GM12801 (cell line): Measurements from ENCODE around the gene TEKT5.

Source experiments
- CTCF ChIP-seq: IDR thresholded peaks from one replicate; pipeline ENCODE4 v1.5.1; 2011; ENCODE audit warnings: control low read depth; ENCODE audit not compliant: insufficient read length; ENCODE audit errors: extremely low read depth

Gene TEKT5

DNA sequence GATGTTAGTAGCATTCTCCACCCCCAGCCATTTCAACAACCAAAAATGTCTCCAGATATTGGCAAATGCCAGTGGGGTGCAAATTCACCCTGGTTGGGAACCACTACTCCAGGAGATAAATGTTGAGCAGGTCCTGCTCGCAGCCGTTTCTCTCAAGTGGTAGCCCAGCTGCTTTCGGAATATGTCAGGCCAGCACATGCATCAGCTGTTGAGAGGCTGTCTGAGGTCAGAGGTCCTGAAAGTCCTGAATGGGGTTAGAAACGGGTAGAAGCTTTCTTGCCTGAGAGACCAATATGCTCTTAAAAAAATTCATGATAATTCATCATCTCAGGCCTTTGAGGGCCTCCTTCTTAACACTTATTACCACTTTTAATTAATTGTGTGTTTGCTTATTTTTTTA lies 31.0 kb downstream of the TEKT5 start:
- TF ChIP-seq CTCF, result no peak

- TF ChIP-seq CTCF, result no peak
These were observed 31.6 kb downstream of the TEKT5 start for GRCh38 chr16:10663146-10663545.

- no peak for TF ChIP-seq CTCF
These were observed 32.5 kb downstream of the TEKT5 start for GRCh38 chr16:10662212-10662611.

DNA sequence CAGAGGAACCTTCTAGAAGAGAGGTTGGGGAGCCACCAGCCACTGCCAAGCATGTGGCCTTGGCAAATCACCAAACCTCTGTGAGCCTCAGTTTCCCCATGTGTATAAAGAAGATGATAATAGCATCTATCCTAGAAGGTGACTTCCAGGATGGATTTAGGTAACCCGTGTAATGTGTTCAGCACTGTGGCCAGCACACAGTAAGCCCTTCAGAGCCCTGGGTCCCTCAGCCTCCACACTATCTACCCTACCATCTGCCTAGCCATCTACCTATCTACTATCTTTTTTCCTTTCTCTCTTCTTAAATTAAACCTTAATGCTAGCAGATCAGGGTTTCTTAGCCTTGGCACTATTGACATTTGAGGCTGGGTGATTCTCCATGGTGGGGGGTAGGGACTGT lies 33.0 kb downstream of the TEKT5 start:
- no peak for TF ChIP-seq CTCF

DNA sequence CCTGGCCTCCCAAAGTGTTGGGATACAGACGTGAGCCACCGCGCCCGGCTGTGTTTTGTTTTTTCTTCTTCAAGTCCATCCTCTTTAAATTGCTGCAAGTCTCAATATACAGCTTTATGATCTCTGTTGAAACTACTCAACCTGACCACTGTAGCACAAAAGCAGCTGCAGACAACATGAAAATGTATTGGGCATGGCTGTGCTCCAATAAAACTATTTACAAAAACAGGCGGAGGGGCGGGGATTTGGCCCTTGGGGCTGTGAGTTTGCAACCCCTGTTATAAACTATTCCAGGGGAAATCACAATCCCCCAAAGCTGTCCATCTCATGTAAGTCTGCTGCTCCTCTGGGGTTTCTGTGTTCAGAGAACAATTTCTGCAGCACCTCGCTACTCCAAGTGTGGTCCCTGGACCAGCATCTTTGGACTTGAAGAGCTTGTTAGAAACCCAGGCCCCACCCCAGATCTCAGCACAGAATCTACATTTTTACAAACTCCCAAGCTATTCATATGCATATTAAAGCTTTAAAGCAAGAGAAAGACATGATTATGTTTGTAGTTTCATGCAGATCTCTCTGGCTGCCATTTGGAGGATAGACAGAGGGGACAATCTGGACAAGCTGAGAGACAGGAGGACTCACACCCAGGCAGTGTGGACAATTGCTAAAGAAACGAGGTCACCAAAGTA lies 33.6 kb downstream of the TEKT5 start:
- TF ChIP-seq CTCF, result no peak

GRCh38 chr16:10658943-10659342 lies 35.8 kb downstream of the TEKT5 start:
- TF ChIP-seq CTCF, result no peak

GRCh38 chr16:10657925-10658324 lies 36.8 kb downstream of the TEKT5 start:
- TF ChIP-seq CTCF, result no peak
